ENCODE results near the gene YWHAE.
"Not testable (repeated sequence)": the region's sequence is repeated elsewhere in the genome, so short reads cannot be mapped to it uniquely, and the experiment has no call there.

The YWHAE gene

GRCh38 chr17:1331708-1332107 lies 68.3 kb downstream of the YWHAE start:
- no peak for DNase-seq (ENCODE audit: low read depth in 2 of 3, low spot score in 2 of 3)

- no peak for DNase-seq (ENCODE audit: low read depth in 2 of 3, low spot score in 2 of 3)
These were observed 70.2 kb downstream of the YWHAE start for GRCh38 chr17:1329745-1330343.

GRCh38 chr17:1328437-1328836 lies 71.6 kb downstream of the YWHAE start:
- DNase-seq (ENCODE audit: low read depth in 2 of 3, low spot score in 2 of 3): no peak

GRCh38 chr17:1325766-1326165 lies 74.3 kb downstream of the YWHAE start:
- DNase-seq (ENCODE audit: low read depth in 2 of 3, low spot score in 2 of 3): no peak

GRCh38 chr17:1324201-1324771 lies 75.7 kb downstream of the YWHAE start:
- DNase-seq (ENCODE audit: low read depth in 2 of 3, low spot score in 2 of 3): no peak

- DNase-seq (ENCODE audit: low read depth in 2 of 3, low spot score in 2 of 3): no peak
These were observed 76.7 kb downstream of the YWHAE start for GRCh38 chr17:1323336-1323735.

- no peak for DNase-seq (ENCODE audit: low read depth in 2 of 3, low spot score in 2 of 3)
These were observed 77.5 kb downstream of the YWHAE start for GRCh38 chr17:1322480-1322879.

GRCh38 chr17:1322014-1322428 lies 78.0 kb downstream of the YWHAE start:
- DNase-seq (ENCODE audit: low read depth in 2 of 3, low spot score in 2 of 3): no peak

GRCh38 chr17:1315891-1316403 lies 84.1 kb downstream of the YWHAE start:
- DNase-seq (ENCODE audit: low read depth in 2 of 3, low spot score in 2 of 3): no peak

- no peak for DNase-seq (ENCODE audit: low read depth in 2 of 3, low spot score in 2 of 3)
These were observed 84.6 kb downstream of the YWHAE start for GRCh38 chr17:1315409-1315808.

GRCh38 chr17:1313270-1314005 lies 86.6 kb downstream of the YWHAE start:
- no peak for DNase-seq (ENCODE audit: low read depth in 2 of 3, low spot score in 2 of 3)

GRCh38 chr17:1312261-1312870 lies 87.7 kb downstream of the YWHAE start:
- DNase-seq (ENCODE audit: low read depth in 2 of 3, low spot score in 2 of 3): no peak

- DNase-seq (ENCODE audit: low read depth in 2 of 3, low spot score in 2 of 3): not testable (repeated sequence)
These were observed 92.2 kb downstream of the YWHAE start for GRCh38 chr17:1307829-1308228.

- no peak for DNase-seq (ENCODE audit: low read depth in 2 of 3, low spot score in 2 of 3)
These were observed 95.0 kb downstream of the YWHAE start for GRCh38 chr17:1304962-1305563.

GRCh38 chr17:1304522-1304921 lies 95.5 kb downstream of the YWHAE start:
- DNase-seq (ENCODE audit: low read depth in 2 of 3, low spot score in 2 of 3): no peak

- no peak for DNase-seq (ENCODE audit: low read depth in 2 of 3, low spot score in 2 of 3)
These were observed 97.3 kb downstream of the YWHAE start for GRCh38 chr17:1302761-1303160.

- no peak for DNase-seq (ENCODE audit: low read depth in 2 of 3, low spot score in 2 of 3)
These were observed 98.5 kb downstream of the YWHAE start for GRCh38 chr17:1301546-1301945.

- DNase-seq (ENCODE audit: low read depth in 2 of 3, low spot score in 2 of 3): no peak
These were observed 99.6 kb downstream of the YWHAE start for GRCh38 chr17:1300371-1300905.

- no peak for DNase-seq (ENCODE audit: low read depth in 2 of 3, low spot score in 2 of 3)
These were observed 100.3 kb downstream of the YWHAE start for GRCh38 chr17:1299552-1300370.

GRCh38 chr17:1298606-1299005 lies 101.4 kb downstream of the YWHAE start:
- DNase-seq (ENCODE audit: low read depth in 2 of 3, low spot score in 2 of 3): no peak

All from activated CD8-positive, alpha-beta memory T cell treated with anti-CD3 and anti-CD28 coated beads for 48 hours (primary cell).